Cardiac fibroblast (primary cell): ENCODE measurements around the gene GNAS.

Experiments
- DNase-seq, 2 donors: peaks; one replicate each; pipeline versions ENCODE4 v3.0.0 to v3.0.0-alpha.2; 2010; ENCODE audit warnings: low read depth in 2 of 2
- H3K4me3 ChIP-seq, 2 donors: replicated peaks in 1 of 2; 1 replicate in 1 of 2; 2 replicates in 1 of 2; pipeline ENCODE4 v1.5.1; 2011; ENCODE audit warnings: low read depth in 2 of 2, low read length in 2 of 2, mild to moderate bottlenecking in 2 of 2, moderate library complexity in 1 of 2
- CTCF ChIP-seq: IDR thresholded peaks from one replicate; pipeline ENCODE4 v1.5.1; 2011; ENCODE audit warnings: low read depth, mild to moderate bottlenecking, low read length, inconsistent platforms

The GNAS gene

DNA sequence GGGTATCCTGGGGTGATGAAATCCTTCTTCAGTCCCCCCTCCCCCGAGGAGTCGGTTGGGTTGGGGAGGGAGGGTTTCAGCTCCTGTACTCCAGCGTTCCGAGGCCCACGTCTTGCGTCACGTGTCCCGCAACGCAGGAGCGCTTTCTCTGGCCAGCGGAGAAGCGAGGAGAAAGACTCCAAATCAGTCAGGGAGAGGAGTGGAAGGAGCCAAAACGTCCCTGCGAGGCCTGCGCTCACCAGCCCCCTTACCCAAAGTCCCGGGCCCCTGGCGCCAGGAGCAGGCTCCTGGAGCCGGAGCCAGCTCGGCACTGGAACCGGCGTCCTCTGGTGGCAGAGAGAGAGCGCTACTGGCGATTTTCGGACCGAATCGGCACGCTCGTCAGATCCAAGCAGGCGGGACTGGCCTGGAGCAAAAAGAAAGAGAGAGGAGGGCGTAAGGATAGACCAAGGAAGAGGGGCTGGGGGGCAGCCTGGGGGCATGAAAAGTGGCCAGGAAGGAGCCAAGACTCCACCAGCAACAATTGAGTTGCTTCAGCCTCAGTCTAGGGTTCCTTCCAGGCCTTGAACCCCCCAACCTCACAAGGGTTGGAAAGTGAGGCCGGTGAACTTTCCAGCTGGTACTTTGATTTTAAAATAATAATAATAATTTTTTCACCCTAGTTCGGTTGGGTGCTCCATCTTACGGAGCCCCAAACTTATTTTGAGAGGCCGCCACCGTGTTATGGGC, at the start of gene GNAS:
Gene GNAS (plus strand): TSS at position 174 of the 729 bp plus-strand sequence.
- peak; percentile 82 for TF ChIP-seq CTCF
- H3K4me3 ChIP-seq: peak within 1 kb of the TSS; percentile 71 to 78
- peak; percentile 69 to 75 for DNase-seq

DNA sequence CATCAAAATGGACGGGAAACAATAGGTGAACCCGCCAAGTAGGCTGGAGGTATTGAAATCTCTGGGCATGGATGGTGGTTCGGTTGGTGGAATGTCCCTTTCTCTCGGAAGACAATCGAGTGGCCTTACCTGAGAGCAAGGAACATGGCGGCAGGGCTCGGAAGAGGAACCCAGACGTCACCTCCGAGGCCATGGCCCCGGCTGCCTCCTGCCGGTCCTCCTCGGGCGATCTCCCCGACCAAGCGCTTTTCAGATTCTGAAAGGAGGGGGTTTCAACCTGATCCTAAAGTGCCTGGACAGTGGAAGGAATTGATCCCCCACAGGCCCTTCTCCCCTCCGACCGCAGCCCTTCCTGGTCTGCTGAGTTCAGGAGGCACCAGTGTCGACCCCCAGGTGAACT, 49.0 kb upstream of the GNAS start:
- DNase-seq: no peak
- no peak overlapping the region for H3K4me3 ChIP-seq
- TF ChIP-seq CTCF: no peak

DNA sequence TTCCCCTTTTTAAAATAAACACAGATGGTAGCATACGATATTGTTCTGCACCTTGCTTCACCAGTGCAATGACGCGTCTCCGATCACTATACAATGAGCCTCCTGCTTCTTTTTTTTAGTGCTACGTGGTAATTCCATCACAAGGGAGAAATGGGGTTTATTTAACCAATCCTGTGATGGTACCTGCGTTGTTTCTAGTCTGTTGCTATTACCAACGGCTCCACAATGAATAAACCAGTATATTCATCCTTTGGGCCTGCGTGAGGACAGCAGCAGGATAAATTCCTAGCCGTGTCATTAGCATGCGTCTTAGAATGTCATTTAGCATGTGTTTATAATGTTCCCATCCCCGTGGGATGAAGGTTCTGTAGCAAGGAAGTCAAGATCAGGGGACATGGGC, 44.7 kb upstream of the GNAS start:
- no peak for TF ChIP-seq CTCF
- no peak for DNase-seq
- H3K4me3 ChIP-seq: no peak overlapping the region

GRCh38 chr20:58808271-58809046, 44.1 kb upstream of the GNAS start:
- no peak for DNase-seq
- no peak overlapping the region for H3K4me3 ChIP-seq
- TF ChIP-seq CTCF: no peak

DNA sequence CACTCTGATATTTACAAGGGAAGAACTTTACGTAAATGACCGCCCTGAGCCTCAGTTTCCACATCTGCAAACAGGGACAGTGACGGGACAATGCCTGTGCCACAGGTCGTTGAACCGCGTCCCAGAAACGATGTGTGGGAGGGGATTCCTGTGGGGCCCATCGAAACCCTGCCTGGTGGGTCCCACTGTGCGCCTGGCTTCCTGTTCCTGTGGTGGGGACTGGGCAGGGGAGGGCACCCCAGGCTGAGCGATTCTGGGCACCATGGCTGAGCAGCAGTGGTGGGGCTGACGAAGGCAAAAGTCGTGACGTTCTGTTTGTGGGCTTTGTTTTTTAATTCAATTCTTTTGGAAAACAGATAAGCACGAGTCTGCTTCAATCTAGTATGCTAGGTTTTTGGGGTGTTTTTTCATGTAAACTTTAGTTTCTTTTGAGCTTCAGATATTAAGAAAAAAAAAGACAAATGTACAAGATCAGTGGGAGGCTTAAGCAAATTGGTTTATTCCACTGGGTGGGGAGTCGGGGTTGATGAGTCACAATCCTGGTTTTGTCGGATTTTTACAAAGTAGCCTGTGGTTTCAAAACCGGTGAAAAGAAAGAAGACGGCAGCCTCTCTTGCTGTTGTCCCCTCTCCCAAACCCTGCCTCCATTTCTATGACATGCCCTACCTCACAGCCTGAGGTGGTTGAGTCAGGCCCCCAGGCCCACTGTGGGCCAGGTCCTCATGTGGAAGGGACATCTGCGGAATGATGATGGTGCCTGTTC, 42.2 kb upstream of the GNAS start:
- no peak overlapping the region for H3K4me3 ChIP-seq
- DNase-seq: no peak
- no peak for TF ChIP-seq CTCF

- TF ChIP-seq CTCF: no peak
- no peak for DNase-seq
- H3K4me3 ChIP-seq: no peak overlapping the region
Measured at GRCh38 chr20:58810879-58811250, 41.7 kb upstream of the GNAS start.
